HEK293T (cell line): ENCODE data around the gene UBXN6.

Experiments
- CTCF ChIA-PET: fragments of 350-600 bp; formaldehyde crosslinking; extraction: SDS; loops from one replicate; lab custom pipeline; 2021; ENCODE audit warnings: antibody characterized with exemption, inconsistent platforms; lab: Yijun Ruan, JAX
- POLR2A ChIA-PET: fragments of 350-600 bp; formaldehyde crosslinking; extraction: SDS; loops from one replicate; lab custom pipeline; 2020; ENCODE audit warnings: antibody characterized with exemption, inconsistent platforms; lab: Yijun Ruan, JAX
- DNase-seq: peaks from one replicate; pipeline ENCODE4 v3.0.0; 2012; ENCODE audit warnings: mixed read lengths; ENCODE audit errors: extremely low spot score
- ARNT ChIP-seq: fragments of 450-650 bp; IDR thresholded peaks from 2 replicates; pipeline ENCODE4 v1.6.1; 2017; ENCODE audit warnings: mild to moderate bottlenecking
- BHLHE40 ChIP-seq: fragments of 450-650 bp; IDR thresholded peaks from 2 replicates; pipeline ENCODE4 v1.6.1; 2016; ENCODE audit warnings: mild to moderate bottlenecking, moderate library complexity, borderline replicate concordance
- CTBP1 ChIP-seq: fragments of 450-650 bp; IDR thresholded peaks from 2 replicates; pipeline ENCODE4 v1.6.1; 2016; ENCODE audit warnings: borderline replicate concordance
- ELF4 ChIP-seq: fragments of 450-650 bp; IDR thresholded peaks from 2 replicates; pipeline ENCODE4 v1.6.1; 2017; ENCODE audit warnings: antibody characterized with exemption
- FOXA1 ChIP-seq: fragments of 450-650 bp; IDR thresholded peaks from 2 replicates; pipeline ENCODE4 v1.6.1; 2016; ENCODE audit warnings: mild to moderate bottlenecking
- FOXK2 ChIP-seq: fragments of 450-650 bp; IDR thresholded peaks from 2 replicates; pipeline ENCODE4 v1.6.1; 2016; ENCODE audit warnings: mild to moderate bottlenecking
- FOXM1 ChIP-seq: fragments of 450-650 bp; IDR thresholded peaks from 2 replicates; pipeline ENCODE4 v1.6.1; 2017; ENCODE audit warnings: mild to moderate bottlenecking, borderline replicate concordance
- HDGF ChIP-seq: fragments of 450-650 bp; IDR thresholded peaks from 2 replicates; pipeline ENCODE4 v1.6.1; 2017; ENCODE audit warnings: antibody characterized with exemption, borderline replicate concordance
- L3MBTL2 ChIP-seq: fragments of 450-650 bp; conservative IDR thresholded peaks from 2 replicates; pipeline ENCODE4 v1.6.1; 2016; ENCODE audit warnings: mild to moderate bottlenecking
- LEF1 ChIP-seq: fragments of 450-650 bp; IDR thresholded peaks from 2 replicates; pipeline ENCODE4 v1.6.1; 2017; ENCODE audit warnings: mild to moderate bottlenecking, borderline replicate concordance
- NFRKB ChIP-seq: fragments of 450-650 bp; IDR thresholded peaks from 2 replicates; pipeline ENCODE4 v1.6.1; 2016; ENCODE audit warnings: mild to moderate bottlenecking, moderate library complexity
- SP1 ChIP-seq: fragments of 450-650 bp; IDR thresholded peaks from 2 replicates; pipeline ENCODE4 v1.6.1; 2017
- SUZ12 ChIP-seq: fragments of 450-650 bp; IDR thresholded peaks from 2 replicates; pipeline ENCODE4 v1.6.1; 2016; ENCODE audit warnings: mild to moderate bottlenecking
- TARDBP ChIP-seq: fragments of 450-650 bp; IDR thresholded peaks from 2 replicates; pipeline ENCODE4 v1.6.1; 2016
- ZNF384 ChIP-seq: fragments of 450-650 bp; IDR thresholded peaks from 2 replicates; pipeline ENCODE4 v1.6.1; 2016
- TF ChIP-seq, protein P1 (sequence below): fragments of 450-650 bp; IDR thresholded peaks from 2 replicates; pipeline ENCODE4 v1.6.1; 2016

UBXN6 gene

DNA sequence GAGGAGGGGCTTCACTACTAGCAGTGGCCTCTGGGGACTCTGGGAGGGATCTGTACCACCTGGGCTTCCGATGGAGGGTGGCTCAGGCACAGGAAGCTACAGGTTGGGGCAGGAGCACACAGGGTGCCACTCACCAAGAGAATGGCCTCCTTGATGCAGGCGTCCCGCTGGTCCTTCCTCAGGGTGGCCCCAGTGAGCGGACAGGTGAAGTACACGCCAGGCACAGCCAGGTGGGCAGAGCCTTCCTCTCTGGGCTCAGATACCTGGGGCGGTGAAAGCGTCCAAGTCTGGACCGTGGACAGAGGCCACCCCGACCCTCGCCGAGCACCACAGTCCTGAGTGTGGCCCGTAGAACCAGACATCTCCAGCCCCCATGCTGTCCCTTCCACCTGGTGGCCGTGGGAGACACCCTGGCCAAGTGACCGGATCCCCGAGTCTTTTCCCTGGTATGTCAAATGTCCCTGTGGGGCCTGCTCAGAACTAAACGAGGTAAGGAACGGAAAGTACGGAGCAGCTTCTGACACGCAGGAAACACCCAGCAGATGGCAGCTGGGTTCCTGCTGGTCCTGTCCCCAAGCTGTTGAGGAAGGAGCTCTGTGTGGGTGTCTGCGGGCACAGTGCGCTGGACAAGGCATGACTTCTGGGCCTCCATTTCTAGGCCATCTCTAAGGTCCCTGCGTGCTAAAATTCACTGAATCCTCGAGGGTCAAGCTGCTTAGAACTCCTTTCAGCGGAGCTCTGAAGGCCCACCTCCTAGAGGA lies 5.2 kb downstream of the UBXN6 start:
- TF ChIP-seq LEF1: no peak
- no peak for TF ChIP-seq ARNT
- no peak for TF ChIP-seq BHLHE40
- TF ChIP-seq FOXM1: no peak
- no peak for TF ChIP-seq ELF4
- no peak for TF ChIP-seq ZNF384
- TF ChIP-seq HDGF: no peak
- no peak for TF ChIP-seq FOXA1
- no peak for TF ChIP-seq L3MBTL2
- TF ChIP-seq TARDBP: no peak
- no peak for TF ChIP-seq NFRKB
- POLR2A ChIA-PET: no interaction called here
- CTCF ChIA-PET: no interaction called here
- DNase-seq: no peak

DNA sequence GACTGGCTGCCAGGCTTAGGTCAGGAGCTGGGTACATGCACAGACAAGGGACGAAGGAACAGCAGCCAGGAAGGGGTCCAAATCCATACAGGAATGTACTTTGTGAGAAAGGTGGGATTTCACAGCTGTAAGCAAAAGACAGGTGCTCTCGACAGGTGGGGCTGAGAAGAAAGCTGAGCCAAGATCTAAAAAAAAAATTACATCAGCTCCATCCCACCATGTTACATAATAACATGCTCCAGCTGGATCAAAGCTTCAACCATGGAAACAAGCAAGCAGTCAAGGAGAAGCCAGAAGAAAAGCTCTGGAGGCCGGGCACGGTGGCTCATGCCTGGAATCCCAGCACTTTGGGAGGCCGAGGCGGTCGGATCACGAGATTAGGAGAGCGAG lies 8.0 kb downstream of the UBXN6 start:
- no peak for DNase-seq
- ChIA-PET CTCF (interaction anchor here (0.6 kb wide), 1 partner anchor 39 kb away, joined by 3 read pairs; no protein-coding TSS in a partner anchor), POLR2A (interaction anchor here (1.5 kb wide), 1 partner anchor 22 kb away, joined by 5 read pairs; the partner anchor contains the start of gene HDGFL2)
- no peak for TF ChIP-seq CTBP1

DNA sequence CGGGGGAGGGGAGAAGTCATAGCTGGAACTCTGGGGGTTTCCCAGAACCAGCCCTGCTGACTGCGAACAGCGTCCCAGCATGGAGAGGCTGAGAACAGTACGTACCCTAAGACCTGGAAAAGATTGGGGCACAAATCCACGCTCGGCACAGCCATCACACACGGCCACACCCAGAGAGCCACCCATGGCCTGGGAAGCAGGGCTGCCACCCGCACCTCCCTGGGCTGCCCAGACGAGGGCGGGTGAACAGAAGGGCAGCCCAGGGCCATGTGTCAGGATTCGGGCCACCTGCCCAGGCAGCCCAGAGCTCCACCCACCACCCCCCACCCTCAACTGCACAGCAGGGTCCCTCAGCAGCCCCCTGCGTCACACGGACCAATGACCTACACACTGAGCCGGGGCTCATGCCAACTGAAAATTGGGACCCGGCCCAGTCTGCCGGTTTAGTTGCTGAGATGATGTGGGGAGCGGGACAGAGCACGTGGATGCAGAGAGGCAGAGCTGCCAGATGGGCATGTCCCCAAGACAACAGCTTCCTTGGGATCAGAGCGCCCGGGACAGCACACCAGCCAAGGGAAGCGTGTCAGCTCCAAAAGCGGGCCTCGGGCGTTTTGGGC lies 8.5 kb downstream of the UBXN6 start:
- CTCF ChIA-PET: no interaction called here
- POLR2A ChIA-PET: interaction anchor here (1.5 kb wide), 1 partner anchor 22 kb away, joined by 5 read pairs; the partner anchor contains the start of gene HDGFL2

DNA sequence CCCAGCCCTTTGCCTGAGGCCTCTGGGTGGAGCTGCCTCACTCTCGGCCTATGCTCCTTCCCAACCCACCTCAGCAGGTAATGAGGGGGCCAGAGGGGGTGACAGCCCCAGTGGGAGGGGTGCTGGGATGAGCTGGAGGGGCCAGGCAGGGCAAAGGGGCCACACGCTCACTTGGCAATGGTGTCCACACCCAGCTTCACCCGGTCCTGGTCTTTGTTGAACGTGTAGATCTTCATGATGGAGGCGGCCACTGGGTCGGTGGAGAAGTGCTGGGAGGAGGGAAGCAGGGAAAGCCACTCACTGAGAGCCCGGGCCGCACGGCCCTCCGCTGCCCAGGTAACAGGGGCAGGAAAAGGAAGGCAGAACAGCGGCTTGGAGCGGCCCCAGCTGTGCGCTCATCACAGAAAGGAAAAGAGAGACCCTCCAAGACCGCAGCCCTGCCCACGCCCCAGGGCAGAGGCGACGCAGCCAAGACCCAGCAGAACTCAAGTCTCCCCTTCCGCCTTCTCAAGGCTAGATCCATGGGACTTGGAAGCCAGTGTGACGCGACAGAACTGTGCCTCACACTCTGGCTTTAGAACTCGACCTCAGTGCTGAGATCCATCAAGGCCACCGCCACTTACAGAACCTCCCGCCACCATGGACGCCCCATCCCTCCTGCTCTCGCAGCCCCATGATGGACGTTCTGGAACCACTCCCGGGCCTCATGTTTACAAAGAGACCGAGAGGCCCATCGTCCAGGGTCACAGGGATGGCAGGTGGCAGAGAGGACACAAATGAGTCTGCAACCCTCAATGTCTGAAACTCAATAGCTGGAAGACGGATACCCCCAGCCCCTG lies 9.2 kb downstream of the UBXN6 start:
- ChIA-PET POLR2A (interaction anchor here (1.5 kb wide), 1 partner anchor 23 kb away, joined by 5 read pairs; the partner anchor contains the start of gene HDGFL2), CTCF (no interaction called here)
- TF ChIP-seq SUZ12: no peak
- no peak for TF ChIP-seq FOXK2
- TF ChIP-seq TARDBP: no peak
- no peak for TF ChIP-seq BHLHE40
- TF ChIP-seq, protein P1, sequence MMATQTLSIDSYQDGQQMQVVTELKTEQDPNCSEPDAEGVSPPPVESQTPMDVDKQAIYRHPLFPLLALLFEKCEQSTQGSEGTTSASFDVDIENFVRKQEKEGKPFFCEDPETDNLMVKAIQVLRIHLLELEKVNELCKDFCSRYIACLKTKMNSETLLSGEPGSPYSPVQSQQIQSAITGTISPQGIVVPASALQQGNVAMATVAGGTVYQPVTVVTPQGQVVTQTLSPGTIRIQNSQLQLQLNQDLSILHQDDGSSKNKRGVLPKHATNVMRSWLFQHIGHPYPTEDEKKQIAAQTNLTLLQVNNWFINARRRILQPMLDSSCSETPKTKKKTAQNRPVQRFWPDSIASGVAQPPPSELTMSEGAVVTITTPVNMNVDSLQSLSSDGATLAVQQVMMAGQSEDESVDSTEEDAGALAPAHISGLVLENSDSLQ: no peak
- TF ChIP-seq HDGF: no peak
- TF ChIP-seq CTBP1: no peak
- no peak for TF ChIP-seq SP1
- TF ChIP-seq ARNT: no peak
- no peak for TF ChIP-seq ELF4
- TF ChIP-seq FOXM1: no peak
- TF ChIP-seq LEF1: no peak
- TF ChIP-seq ZNF384: no peak
- no peak for TF ChIP-seq FOXA1
- no peak for DNase-seq

More for the DNA sequence above, 8.5 kb downstream of the UBXN6 start:
- TF ChIP-seq BHLHE40 (no peak), SP1 (no peak), FOXA1 (no peak)
- no peak for DNase-seq

DNA sequence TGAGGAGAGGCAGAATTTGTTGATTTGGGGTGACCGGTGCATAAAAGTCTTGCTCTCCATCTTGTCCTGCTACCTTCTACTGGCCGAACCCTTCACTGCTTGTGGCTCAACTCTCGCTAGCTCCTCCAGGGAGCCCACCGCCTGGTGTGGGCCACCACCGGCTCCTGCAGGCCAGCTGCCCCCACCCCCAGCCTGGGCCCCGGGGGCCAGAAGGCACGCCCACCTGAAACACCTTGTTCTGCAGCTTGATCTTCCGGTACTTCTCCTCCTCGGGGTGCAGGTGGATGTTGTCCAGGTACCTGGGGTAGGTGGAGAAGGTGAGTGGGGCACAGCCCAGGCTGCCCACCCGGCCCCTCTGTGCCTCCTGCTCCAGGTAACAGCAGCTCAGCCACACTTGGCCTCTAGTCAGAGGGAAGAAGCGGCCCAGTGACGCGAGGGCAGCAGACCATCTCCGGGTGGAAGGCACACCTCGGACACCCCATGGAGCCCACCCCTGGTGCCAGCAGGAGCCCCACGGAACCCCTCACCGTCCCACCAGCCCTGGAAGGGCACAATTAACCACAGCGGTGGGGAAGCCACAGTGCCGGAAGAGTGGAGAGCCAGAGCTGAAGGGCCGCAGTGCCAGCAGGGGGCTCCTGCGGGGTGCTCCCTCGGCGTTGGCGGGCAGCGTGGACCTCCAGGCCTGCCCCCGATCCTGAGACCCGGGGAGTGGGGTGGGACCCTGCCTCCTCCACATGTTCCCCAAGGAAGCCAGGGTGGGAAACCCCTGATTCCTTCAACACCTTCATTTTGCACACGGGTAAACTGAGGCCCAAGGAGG lies 10.1 kb downstream of the UBXN6 start:
- TF ChIP-seq FOXK2 (no peak), SP1 (no peak), BHLHE40 (no peak), ARNT (no peak)
- ChIA-PET POLR2A (no interaction called here), CTCF (no interaction called here)
- no peak for DNase-seq

DNA sequence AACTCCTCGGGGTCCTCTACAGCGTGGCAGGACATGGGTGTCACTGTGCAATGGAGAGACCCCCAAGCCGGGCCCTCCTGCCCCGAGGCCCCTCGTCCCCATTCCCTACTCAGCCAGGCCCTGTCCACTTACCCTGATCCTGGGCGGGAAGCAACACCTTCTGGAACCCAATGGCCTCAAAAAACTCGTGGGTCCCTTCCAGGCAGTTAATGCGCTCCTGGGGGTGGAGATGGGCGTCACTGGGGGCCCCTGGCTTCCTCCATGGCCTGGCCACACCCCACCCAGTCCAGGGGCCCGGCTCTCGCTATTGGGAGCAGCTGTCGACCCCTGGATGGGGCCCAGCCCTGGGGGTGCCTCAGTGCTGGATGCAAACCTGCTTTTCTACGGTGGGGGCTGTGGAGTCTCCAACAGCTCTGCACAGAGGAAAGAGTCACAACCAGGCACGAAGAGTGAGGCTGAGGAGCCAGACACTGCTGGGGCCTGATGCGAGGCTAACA lies 10.8 kb downstream of the UBXN6 start:
- CTCF ChIA-PET: no interaction called here

More for the DNA sequence above, 10.8 kb downstream of the UBXN6 start:
- no peak for TF ChIP-seq SUZ12
- no peak for TF ChIP-seq ELF4
- no peak for TF ChIP-seq CTBP1
- TF ChIP-seq BHLHE40: no peak
- no peak for TF ChIP-seq LEF1
- no peak for DNase-seq
- POLR2A ChIA-PET: no interaction called here
